Astrocyte (in vitro differentiated cells and primary cell): ENCODE data around the gene CNPY3.

Experiments
- CTCF ChIP-seq: IDR thresholded peaks from 2 replicates; pipeline ENCODE4 v1.5.1; 2011; ENCODE audit warnings: low read depth, mild to moderate bottlenecking, inconsistent platforms, low read length, moderate library complexity; ENCODE audit not compliant: insufficient read depth
- EZH2 ChIP-seq: IDR thresholded peaks from 2 replicates; pipeline ENCODE4 v1.6.1; 2012; ENCODE audit warnings: mild to moderate bottlenecking, low read length, inconsistent platforms; ENCODE audit not compliant: insufficient read depth

DNA sequence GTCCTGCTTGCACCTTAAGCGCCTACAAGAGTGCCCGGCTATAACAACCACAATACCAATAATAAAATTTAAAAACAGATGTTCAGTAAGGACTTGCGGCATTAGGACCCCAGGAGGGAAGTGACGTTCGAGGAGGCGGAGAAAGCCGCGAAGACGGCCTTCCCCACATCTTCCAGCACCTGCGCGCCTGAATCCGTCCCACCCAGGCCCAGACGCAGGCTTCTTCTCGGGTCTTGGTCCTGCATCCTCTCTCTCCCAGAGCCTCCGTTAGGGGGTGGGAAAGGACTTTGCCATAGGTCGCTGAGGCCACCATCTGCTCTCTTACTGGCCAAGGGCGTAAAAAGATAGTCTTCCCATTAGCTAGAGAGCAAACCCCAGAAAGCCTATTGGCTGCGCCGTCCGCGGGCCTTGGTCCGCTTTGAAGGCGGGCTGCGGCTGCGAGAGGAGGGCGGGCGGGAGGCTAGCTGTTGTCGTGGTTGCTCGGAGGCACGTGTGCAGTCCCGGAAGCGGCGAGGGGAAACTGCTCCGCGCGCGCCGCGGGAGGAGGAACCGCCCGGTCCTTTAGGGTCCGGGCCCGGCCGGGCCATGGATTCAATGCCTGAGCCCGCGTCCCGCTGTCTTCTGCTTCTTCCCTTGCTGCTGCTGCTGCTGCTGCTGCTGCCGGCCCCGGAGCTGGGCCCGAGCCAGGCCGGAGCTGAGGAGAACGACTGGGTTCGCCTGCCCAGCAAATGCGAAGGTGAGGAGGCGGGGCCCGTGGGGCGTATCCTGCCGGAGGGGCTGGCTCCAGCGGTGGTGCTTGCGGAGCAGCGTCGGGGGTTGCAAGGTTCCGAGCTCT is at the start of gene CNPY3:
- no peak for TF ChIP-seq EZH2
- no peak for TF ChIP-seq CTCF
